Activated T-helper 1 cell treated with Interleukin-2 at 50 U/mL for 16 hours (primary cell): ENCODE results near the gene DNAJC27.

Experiments
- DNase-seq: peaks from one replicate; pipeline ENCODE4 v3.0.0-alpha.2; 2020; ENCODE audit warnings: low read depth

DNAJC27 gene

DNA sequence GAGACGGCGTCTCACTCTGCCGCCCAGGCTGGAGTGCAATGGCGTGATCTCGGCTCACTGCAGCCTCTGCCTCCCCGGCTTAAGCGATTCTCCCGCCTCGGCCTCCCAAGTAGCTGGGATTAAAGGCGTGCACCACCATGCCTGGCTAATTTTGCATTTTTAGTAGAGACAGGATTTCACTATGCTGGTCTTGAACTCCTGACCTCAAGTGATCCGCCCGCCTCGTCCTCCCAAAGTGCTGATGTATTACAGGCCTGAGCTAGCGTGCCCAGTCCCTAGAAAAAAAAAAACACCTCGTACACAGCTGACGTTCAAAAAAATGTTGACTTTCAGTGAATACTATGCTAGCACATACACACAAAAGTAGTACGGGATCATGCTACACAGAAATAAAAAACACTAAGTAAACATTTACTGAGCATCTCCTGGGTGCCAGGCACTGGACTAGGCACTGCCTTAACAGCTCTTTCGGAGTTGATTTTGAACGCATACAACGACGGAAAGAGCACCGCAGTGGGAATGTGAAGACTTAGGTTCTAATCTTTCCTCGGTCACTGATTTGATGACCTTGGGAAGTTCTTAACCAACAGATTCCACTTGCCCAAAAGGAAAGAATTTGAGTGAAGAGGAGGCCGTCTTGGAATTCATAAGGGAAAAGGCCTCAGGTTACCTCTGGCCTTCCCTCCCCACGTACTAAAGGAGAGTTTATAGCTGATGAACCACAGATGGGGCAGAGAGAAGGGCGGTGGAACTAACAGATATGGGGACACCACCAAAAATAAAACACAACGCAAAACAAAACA is 1.1 kb downstream of the DNAJC27 start:
- DNase-seq: no peak

DNA sequence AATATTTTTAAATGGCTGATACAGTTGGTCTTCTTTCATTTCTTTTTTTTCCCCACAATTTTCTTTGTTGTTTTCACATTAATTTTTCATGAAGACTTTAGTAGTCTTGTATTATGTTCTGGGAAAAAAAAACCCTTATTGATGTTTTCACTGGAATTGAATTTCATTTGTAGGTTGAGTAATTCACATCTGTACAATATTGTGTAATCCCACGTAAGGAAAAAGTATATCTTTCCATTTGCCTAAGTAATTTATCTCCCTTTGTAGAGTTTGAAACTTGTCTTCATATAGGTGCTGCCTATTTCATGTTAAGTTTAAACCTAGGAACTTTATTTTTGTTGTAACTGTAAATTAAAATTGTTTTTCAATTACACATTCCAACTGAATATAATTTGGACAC is 2.0 kb downstream of the DNAJC27 start:
- no peak for DNase-seq

DNA sequence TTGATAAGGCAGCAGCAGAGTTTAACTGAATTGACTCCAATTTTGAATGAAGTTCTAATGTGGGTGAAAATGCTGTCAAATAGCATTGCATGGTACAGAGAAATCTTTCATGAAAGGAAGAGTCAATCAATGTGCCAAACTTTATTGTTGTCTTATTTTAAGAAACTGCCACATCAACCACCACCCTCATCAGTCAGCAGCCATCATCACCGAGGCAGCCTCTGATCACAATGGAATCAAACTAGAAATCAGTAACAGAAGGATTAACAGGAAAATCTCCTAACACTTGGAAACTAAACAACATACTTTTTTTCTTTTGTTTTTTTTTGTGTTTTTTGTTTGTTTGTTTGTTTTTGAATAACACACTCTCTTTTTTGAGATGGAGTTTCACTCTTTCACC is 9.9 kb downstream of the DNAJC27 start:
- no peak for DNase-seq

DNA sequence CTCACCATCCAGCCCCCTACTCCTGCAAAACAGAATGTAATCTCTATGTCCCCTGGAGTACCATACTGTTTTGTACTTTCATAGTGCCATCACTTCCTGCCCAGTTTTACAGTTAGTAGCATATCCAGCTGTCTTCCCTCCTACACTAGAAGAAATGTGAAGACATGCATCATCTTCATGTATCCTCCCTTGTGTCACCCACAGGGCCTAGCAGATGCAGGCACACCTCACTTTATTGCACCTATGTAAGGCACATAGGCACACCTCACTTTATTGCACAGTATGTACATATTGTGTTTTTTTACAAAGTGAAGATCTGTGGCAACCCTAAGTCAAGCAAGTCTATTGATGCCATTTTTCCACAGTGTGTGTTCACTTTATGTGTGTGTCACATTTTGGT is 12.0 kb downstream of the DNAJC27 start:
- DNase-seq: no peak

DNA sequence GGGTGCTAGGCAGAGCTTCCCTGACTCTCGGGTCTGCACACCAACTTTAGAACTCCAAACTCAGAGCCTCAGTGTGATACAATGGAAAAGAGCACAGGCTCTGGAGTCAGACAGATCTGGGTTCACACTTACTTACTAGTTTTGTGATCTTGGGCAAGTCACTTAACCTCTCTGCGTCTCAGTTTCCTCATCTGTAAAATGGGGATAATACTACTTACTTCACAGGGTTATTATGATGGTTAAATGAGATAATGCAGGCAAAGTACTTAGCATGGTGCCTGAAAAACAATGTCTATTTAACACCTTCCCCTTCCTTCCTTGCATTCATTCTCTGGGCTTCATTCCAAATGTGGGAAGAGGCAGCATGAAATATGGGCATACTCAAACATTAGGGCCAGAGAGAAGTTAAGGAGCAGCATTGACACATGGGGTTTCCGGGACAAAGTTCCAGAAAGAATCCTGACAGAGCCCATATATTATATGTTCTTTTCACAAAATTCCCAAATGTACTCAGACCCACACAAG is 13.3 kb downstream of the DNAJC27 start:
- DNase-seq: no peak

DNA sequence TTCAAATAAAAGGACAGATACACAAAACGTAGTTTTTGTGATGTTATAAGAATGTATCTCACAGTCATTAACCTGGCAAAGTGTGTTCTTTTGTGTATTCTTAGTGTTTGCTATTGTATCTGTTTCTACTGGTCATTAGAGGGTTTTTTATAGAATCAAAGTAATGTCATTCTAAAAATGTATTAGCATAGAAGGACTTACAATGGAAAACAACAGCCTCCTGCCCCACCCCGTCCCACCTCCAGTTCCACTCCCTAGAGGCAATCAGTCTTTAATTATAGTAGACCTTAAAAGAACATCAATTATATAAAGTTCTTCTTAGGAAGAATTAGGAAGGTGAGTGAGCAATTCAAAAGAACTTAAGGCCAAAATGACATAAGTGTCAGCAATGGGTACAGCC is 13.8 kb downstream of the DNAJC27 start:
- no peak for DNase-seq

DNA sequence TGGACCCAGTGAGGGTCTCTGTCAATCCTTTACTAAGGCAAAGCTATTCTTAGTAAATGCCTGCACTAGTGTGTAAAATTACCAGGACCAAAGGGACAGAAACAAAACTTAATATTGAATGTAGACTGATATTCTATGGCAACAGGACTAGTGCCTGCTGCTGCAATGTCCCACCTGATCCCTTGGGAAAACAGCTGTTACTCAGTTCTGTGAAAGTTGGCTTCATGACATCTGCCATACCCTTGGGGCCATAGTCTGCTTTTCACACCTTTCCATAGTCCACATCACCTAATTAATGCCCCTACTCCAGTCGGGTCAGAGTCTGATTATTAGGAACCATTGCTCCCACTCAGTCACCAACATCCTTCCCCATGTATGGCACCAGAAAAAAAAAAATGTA is 14.5 kb downstream of the DNAJC27 start:
- no peak for DNase-seq

DNA sequence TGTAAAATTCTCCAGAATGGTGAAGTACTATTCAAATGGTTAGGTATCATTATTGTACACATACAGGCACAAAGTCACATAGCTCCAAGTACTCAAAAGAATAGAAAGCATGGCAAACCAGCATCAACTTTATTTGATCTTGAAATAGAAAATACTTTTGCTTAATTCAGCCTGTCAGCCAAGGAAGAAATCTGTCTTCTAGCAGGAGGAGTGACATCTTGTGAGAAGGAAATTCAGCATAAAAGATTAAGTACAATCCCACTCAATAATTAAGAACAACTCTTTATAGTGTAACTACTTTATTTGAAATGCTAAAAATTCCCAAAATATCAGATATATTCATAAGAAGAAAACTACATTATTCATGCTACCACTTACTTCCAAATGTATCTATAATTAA is 15.8 kb downstream of the DNAJC27 start:
- DNase-seq: no peak

DNA sequence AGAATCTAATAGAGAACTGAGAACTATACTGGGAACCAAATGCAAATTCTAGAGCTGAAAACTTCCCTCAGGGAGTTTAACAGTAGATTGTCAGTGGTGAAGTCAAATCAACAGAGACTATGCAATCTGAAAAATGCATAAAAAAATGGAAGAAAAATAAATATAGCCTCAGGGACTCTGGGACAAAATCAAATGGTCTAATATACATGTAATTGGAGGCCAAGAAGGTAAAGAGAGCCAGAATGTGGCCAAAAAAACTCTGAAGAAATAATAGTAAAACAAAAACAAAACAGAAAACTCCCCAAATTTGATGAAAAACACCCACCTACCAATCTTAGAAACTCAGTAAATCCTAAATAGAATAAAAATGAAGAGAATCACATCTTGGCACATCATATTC is 16.5 kb downstream of the DNAJC27 start:
- no peak for DNase-seq

DNA sequence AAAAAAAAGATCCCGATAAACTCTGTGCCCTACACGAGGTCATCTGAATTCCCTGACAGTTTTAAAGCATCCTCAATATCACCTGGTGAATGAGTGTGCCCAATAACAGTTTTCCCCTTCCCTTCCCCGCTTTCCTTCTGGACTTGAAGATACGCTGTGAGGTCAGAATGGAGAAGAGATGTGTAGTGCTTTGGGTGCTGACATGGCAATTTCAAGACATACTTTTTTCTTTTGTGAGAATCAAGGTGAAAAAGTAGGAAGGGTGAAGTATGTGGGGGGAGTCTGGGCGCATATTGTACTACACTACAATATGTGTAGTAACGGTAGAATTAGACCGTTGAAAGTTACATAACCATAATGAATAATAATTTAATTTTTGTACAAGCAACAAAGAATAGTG is 21.7 kb downstream of the DNAJC27 start:
- no peak for DNase-seq

DNA sequence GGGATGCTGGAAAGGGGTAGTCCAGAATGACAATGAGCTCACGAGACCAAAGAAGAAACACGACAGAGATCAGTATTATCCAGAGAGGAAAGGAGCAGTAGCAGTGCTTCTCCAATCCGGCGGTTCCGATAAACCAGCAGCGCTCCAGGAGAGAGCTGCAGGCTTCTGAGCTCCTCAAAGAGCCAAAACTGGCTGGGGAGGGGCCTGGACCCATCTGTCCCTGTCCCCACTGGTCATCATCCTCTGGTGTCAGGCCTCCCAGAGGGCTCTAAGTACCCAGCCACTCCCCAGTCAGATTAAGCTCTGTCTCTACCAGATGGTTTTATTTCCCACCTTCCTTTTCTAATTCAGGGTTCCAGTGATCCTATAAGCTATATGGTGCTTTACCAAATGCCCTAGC is 23.2 kb downstream of the DNAJC27 start:
- DNase-seq: no peak

DNA sequence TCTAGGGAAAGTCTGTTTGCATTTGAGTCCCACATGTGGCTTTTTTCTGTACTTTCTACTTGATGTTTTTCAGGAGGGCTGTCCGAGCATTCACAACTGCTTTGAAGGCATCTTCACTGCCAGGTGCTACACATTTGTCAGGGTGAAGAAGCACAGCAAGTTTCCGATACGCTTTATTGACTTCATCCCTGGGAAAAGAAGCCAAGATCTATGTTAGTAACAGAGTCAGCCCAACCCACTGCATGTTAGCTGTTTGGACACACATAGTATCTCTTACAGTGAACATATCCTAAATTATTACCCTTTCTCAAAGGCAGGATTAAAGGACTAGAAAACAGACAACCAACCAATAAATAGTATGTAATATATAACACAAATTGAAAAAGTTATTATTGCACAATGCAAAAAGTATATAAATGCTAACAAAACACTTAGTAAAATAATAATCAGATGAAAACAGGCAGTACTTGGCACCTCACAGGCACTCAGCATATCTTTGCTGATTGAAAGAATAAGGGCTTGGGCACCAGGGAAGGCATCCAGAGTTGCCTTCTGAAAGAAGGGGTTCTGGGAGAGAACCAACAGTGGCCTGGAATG is 24.1 kb downstream of the DNAJC27 start:
- DNase-seq: no peak

DNA sequence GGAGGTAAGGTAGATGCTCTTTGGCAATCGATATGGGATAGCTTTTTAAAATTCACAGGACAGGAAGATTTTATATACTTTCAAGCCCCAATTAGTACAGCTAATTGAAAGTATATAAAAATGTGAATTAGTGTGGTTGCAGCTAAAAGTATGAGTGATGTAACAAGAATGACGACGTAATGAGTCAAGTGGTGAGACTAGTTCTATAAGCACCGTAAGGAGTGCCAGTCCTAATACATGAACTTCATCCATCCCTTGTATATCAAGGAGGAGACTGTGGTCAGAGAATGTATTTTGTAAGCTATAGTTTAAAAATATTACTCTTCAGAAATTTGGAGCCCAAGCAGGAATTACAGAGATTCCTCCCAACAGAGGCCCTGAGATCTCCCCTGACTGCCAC is 25.8 kb downstream of the DNAJC27 start:
- no peak for DNase-seq

DNA sequence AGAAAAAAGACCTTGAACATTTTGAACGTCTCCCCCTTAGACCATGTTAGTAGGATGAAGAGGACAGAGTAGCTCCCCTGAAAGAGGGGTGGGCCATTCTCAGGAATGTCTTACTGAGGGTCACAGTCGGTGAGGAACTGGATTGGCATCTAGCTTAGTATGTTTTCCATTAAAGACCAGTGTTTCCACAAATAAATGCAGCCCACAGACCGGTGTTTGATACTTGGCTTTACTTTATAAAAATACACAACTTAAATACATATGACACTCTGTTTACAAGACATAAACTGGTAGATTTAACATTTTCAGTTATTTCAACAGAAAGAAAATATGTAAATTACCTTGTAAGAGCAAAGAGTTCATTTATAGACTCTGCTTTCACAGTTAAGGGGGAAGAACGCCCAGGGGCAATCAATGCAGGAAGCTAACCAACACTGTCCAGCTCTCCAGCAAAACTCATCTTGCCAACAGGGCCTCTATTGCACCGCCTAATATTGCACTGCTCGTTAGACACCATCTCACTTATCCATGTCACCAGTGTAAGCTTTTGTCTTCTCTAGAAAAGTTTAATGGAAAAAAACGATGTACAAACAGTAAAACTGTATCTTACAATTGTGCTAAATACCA is 28.2 kb downstream of the DNAJC27 start:
- DNase-seq: no peak

DNA sequence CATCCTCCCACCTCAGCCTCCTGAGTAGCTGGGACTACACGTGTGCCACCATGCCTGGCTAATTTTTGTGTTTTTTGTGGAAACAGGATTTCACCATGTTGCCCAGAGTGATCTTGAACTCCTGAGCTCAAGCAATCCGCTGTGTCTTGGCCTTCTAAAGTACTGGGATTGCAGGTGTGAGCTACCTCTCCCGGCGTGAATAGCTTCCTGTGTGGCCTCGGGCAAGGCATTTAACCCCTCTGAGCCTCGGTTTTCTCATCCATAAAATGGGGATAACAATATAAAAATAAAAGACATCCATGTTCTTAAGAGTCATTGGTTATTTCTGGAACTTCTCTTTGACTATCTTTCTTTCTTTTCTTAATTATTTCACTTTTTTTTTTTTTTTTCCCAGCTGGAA is 32.4 kb downstream of the DNAJC27 start:
- no peak for DNase-seq

DNA sequence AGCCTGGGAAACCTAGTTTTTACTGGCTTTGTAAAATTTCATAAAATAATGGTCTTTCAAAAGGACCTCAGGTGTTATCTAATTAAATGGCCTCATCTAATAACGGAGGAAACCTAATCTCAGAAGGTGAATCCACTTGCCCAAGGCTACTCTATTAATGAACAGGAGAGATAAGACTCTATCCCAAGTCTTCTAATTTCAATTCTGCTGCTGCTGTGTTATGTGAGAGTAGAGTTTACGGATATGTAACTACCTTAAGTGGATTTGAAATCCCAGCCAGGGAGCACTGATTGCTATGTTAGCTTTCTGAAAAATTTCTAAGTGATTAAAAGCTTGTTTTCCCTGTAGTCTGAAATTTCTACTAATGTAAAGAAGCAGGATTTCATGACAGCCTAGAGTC is 34.5 kb downstream of the DNAJC27 start:
- no peak for DNase-seq

DNA sequence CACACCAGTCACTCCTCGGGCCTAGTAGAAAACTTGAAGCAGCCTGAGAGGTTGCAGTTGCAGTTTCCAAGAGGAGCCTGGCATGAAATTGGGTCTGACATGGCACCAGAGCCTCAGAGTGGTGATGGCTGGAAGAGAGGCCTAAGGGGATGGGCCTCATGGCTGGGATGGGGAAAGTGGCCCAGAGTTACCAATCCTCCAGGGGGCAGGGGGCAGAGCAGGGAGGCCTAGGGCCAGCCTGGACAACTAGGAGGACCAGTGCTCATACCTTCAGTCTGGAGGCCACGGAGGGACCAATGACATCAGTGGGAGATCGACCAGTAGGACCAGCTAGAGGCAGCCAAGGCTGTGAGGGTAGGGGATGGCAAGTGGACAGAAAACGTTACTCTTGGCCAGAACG is 36.6 kb downstream of the DNAJC27 start:
- DNase-seq: no peak

DNA sequence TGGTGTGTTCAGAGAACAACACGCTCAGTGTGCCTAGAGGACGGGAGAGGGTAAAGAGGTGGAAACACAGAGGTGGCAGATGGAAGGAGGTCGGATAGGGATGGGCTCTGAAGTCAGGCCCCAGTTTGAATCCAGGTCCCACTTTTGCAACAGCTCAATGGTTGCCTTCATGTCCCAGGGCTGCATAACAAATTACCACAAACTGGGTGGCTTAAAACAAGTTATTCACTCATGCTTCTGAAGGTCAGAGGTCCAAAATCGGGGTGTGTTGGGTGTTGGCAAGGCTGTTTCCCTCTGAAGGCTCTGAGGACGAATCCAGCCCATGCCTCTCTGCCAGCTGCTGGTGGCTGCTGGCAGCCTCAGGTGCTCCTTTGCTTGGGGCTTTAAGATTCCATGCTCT is 39.0 kb downstream of the DNAJC27 start:
- DNase-seq: no peak

DNA sequence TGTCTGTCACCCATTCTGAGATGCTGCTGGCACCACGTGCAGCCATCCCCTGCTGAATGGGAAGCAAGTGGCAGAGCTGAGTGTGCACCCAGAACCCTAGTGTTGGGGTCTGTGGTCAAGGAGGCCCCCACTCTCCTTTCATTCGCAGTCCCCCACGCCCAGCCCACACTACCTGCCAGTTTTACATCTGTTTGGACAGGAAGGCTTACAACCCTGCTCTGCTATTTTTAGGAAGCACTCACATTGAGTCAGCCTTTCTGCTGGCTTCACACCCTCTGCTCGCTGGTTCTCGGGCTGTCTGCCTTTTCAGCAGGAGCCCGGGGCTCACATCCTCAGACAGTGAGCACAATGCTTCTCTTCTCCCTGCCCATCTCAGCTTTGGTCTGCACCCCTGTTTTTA is 41.0 kb downstream of the DNAJC27 start:
- no peak for DNase-seq

DNA sequence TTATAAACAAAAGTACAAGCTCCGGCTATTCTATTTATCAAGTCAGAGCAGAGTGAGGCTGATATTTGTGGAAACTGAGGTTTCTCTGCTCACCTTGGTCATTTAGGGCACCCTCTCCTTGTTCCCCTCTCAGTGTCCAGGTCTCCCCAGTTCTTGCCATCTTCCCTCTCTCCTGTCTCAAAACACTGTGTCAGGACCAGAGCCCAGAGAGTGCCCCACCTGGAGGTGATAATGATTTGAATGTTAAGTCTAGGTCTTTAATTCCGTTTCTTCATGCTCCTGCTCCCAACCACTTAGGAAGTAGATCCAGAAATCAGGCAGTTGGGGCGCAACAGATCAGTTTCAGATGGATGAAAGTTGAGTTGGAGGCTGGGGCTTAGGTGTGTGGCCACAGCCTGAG is 42.5 kb downstream of the DNAJC27 start:
- DNase-seq: no peak

DNA sequence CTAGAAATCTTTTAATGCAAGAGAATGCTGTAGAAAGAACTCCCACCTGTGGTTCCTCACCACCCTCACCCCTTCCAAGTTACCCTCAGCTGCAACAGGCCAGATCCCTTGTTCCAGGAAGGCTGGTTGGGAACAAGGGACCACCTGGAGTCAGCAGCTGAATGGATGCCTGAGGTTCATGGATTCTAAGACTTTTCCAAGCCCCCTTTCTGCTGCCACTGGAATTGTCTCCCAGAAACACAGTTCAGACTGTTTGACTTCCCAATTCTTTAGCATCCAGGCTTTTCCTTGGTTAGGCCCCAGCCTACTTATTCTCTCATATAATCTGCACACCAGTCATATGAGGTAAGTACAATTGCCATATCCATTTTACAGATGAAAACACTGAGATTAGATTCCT is 43.7 kb downstream of the DNAJC27 start:
- DNase-seq: no peak

DNA sequence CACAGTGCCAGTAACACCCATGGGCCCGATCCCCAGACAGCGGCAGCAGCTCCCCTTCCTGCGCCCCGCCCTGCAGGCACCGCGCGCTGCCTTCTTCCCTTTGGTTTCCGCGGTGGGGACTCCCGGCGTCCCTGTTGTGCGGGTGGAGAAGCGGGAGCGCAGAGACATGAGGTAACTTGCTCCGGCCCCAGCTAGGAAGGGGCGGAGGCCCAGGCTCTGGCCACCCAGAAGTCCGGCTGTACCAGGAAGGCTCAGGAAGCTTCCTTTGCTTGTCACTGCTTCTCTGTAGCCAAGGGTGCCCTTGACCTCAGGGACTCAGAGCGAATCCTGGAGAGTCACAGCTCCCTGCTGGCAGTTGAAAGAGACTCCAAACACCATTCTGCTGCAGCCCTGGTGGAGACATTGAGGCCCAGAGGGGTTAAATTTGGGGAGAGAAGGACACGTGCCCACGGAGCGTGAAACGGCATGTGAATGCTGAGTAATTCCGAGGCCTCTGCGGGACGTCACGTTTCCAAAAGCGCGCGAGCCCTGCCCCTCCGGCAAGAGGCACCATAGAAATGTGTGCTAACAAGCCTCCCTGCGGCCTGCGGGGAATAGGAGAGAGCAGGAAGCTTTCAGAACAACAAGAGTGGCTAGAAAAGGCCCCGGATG is 45.0 kb downstream of the DNAJC27 start:
- DNase-seq: no peak

DNA sequence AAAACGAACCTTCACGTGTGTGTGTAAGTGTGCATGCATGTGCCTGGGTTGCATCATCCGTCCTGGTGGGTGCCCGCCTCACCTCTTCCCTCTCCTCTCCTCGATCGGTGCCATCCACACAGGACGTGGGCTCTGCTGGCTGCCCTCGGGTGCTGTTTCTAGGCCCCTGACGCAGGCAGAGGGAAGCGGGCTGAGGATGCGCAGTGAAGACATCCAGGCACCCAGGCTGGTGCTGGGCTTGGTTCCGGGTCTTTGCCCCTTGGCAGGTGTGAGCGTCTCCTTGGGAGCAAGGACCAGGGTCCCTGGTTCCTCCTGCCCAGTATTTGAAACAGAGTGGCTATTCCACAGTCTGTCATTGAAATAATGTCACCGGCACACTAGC is 45.5 kb downstream of the DNAJC27 start:
- DNase-seq: no peak
